Endometrial microvascular endothelial cells (primary cell): ENCODE measurements around the gene GIPC3. TPM values are rescaled to one million over a fixed set of nuclear protein-coding genes. Genes with fewer than 3 reads are reported as not detected.
"Not testable (repeated sequence)": the region's sequence is repeated elsewhere in the genome, so short reads cannot be mapped to it uniquely, and the experiment has no call there.

Experiments
- in situ Hi-C: cut with HindIII; loops from 2 replicates; pipeline ENCODE4 v1.10.0; 2017; ENCODE audit warnings: low sequenced_read_pairs, low pct_unique_long_range_greater_than_20kb; ENCODE audit errors: inconsistent ontology term
- total RNA-seq: library from RNA; depleted of rRNA; stranded (reverse); fragments of >200 nt; gene quantifications from one replicate; pipeline ENCODE4 v1.2.3, GENCODE V29; 2015; ENCODE audit errors: inconsistent ontology term

Gene GIPC3
- total RNA-seq, 1 donor from 2014 or later, result 0.28 TPM

DNA sequence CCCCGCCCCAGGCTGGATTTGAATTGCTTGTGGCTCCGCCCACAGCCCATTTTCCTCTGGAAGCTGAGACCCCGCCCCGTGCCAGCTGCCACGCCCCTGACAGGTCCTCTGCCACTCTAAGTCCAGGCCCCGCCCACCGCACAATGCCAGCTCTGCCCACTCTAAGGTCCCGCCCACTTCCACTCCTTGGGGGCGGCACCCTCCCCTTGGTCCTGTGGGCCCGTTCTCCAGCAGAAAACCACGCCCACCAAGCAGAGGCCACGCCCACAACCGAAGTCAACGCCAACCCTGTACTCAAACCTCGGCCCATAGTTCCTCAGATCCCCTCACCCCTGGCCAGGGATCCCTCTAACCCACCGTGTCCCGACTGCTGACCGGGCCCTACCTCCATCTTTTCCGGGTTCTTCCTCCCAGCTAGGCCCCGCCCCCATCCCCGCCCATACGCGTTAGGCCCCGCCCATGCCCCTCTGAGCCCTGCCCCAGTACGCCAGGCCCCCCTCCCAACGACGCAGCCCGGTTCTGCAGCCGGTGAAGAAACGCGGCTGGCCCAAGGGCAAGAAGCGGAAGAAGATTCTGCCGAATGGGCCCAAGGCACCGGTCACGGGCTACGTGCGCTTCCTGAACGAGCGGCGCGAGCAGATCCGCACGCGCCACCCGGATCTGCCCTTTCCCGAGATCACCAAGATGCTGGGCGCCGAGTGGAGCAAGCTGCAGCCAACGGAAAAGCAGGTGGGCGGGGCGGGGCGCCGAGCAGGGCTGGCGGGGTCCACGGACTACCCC lies 11.2 kb upstream of the GIPC3 start:
- in situ Hi-C loops, result no loop called here

GRCh38 chr19:3575260-3575741 lies 10.0 kb upstream of the GIPC3 start:
- in situ Hi-C loops, result no loop called here

DNA sequence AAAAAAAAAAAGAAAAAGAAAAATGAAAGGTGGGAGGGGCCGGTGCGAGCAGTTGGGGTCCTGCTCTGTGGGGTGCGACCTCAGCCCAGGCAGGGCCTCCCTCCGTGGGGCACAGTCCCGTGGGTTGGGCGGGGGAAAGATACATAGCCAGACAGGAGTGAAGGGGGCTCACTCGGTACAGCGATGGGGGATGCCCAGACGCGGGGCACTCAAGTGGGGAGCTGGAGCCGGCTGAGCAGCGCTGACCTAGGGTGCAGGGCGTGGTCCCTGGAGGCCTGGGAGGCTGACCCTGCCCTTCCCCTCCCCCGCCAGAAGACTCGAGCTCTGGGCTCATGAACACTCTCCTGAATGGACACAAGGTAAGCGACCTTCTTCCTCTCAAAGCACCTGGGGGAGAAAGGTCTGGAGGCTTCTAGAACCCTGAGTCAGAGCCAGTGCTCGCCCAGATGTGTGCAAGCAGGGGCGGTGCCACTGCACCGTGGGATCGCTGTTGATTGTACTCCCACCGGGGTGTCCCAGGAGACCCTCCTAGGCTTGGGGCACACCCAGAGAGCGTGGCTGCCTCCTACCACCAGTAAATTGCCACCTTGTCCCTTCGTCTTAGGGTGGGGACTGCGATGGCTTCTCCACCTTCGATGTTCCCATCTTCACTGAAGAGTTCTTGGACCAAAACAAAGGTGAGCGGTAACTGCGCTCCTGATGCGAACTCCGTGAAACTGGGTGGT lies 9.2 kb upstream of the GIPC3 start:
- in situ Hi-C loops, result no loop called here

DNA sequence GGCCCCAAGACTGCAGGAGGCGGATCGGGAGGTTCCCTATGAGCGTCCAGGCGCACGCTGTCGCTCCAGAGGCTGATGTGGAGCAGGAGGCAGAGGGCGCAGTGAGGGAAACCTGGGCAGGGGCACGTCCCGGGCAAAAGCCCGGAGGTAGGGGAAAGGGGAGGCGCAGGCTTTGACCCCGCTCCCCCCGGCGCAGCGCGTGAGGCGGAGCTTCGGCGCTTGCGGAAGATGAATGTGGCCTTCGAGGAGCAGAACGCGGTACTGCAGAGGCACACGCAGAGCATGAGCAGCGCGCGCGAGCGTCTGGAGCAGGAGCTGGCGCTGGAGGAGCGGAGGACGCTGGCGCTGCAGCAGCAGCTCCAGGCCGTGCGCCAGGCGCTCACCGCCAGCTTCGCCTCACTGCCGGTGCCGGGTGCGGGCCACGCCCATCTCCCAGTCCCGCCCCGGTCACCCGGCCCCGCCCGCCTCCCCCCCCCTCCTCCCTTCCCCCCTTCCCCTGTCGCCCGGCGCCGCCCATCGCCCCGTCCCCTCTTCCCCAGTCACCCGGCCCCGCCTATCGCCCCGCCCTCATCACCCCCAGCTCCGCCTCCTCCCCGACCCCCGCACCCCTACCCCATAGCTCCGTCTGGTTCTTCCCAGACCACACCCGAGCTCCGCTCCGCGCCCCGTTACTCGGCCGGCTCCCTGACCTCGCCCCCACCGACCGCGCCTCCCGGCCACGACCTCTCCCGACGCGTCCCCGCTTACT lies 8.4 kb upstream of the GIPC3 start:
- in situ Hi-C loops, result no loop called here

DNA sequence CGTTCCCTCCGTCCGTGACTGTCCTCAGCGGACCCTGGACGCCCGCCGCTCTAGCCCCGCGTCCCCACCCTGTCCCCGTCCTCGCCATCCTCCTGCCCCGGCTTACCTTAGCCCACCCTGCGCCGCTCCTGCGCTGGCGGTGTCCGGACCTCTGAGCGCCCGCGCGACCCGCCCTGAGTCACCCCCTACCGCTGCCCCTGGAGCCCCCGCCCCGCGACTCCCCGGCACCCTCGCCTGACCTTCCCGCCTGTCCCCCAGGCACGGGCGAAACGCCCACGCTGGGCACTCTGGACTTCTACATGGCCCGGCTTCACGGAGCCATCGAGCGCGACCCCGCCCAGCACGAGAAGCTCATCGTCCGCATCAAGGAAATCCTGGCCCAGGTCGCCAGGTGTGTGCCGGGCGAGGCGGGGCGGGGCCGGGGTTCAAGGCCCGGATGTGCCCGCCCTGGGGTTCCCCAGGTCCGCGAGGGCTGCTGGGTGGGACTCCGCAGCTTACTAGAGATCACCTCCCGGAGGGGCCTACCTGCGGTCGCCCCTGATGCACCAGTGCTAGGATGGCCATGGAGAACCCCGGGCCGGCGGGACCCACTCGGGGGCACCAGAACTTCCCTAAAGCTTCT lies 7.4 kb upstream of the GIPC3 start:
- in situ Hi-C loops, result no loop called here

DNA sequence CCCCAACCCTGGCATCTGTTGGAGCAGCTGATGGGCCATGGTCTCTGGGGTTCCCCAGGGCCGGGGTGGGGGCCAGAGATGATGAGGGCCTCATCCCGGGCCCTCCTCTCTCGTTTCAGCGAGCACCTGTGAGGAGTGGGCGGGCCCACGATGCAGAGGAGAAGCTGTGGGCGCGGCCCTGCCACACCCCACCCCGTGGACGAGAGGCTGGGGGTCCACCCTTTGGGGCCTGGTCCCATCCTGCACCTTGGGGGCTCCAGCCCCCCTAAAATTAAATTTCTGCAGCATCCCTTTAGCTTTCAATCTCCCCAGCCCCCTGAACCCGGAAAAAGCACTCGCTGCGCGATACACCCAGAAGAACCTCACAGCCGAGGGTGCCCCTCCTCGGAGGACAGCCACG lies 6.9 kb upstream of the GIPC3 start:
- in situ Hi-C loops, result no loop called here

DNA sequence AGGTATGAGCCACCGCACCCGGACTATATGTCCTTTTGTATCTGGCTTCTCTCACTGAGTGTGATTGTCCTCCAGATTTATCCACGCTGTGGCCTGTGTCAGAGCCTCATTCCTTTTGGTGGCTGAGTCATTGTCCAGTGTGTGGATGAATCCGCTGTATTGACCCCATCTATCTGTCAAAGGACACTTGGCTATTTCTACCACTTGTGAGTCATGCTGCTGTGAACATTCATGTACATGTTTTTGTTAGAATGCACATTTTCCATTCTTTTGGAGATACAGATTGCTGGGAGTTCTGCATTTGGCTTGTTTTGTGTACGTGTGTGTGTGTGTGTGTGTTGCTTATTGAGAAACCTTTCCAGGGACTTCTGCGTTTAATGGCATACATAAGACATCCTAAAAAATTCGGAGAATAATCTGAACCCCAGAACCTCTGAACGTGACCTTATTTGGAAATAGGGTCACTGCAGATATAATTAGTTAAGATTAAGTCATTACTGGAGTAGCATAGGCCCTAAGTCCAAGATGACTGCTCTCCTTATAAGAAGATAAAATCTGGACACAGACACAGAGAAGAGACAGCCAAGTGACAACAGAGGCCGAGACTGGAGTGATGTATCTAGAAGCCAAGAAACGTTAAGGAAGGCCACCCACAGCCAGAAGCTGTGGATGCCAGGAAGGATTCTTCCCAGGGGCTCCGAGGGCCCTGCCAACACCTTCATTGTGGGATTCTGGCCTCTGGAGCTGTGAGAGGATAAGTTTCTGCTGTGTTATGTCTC lies 4.9 kb upstream of the GIPC3 start:
- in situ Hi-C loops, result no loop called here

DNA sequence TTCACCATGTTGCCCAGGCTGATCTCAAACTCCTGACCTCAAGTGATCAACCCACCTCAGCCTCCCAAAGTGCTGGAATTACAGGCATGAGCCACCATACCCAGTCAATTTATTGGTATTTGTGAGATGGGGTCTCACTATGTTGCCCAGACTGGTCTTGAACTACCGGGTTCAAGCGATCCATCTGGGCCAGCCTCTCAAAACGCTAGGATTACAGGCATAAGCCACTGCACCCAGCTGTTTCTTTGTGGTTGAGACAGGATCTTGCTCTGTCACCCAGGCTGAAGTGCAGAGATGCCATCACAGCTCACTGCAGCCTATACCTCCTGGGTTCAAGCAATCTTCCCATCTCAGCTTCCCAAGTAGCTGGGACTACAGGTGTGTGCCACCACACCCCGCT lies 3.5 kb upstream of the GIPC3 start:
- in situ Hi-C loops, result not testable (repeated sequence)

- in situ Hi-C loops, result not testable (repeated sequence)
These were observed 1.1 kb upstream of the GIPC3 start for GRCh38 chr19:3584036-3584802.

- in situ Hi-C loops, result no loop called here
These were observed 899 bp downstream of the GIPC3 start for GRCh38 chr19:3586127-3586626.

GRCh38 chr19:3586707-3587346 lies 1.5 kb downstream of the GIPC3 start:
- in situ Hi-C loops, result no loop called here

DNA sequence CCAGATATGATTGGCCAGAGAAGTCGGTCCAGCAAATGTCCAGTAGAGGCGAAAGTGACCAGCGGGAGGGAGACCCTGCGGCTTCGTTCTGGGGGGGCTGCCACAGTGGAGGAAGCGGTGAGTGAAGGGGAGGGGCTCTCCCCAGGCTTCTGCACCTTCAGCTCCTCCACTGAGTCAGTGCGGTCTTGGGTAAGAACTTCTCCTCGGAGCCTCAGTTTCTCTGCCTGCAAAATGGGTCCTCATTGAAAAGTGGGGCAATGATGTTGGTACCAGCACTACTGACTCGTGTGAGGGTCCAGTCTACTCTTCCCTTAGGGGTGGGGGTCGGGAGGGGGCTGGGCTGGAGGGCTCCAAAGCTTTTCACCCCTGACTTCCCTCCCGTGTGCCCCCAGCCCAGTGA lies 4.2 kb downstream of the GIPC3 start:
- in situ Hi-C loops, result no loop called here

DNA sequence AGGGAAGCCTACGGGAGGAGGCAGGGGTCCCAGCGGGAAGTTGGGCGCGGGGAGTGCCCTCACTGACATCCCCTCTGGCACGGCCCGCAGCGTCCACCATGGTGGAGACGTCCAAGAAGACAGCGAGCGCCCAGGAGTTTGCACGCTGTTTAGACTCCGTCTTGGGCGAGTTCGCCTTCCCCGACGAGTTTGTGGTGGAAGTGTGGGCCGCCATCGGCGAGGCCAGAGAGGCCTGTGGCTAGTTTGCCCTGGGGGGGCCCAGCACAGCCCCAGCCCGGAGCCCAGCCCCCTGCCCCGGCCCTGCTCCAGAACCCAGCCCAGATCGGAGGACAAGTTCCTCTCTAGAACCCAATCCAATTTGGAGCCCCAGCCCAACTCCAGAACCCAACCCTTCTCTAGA lies 4.7 kb downstream of the GIPC3 start:
- in situ Hi-C loops, result no loop called here

DNA sequence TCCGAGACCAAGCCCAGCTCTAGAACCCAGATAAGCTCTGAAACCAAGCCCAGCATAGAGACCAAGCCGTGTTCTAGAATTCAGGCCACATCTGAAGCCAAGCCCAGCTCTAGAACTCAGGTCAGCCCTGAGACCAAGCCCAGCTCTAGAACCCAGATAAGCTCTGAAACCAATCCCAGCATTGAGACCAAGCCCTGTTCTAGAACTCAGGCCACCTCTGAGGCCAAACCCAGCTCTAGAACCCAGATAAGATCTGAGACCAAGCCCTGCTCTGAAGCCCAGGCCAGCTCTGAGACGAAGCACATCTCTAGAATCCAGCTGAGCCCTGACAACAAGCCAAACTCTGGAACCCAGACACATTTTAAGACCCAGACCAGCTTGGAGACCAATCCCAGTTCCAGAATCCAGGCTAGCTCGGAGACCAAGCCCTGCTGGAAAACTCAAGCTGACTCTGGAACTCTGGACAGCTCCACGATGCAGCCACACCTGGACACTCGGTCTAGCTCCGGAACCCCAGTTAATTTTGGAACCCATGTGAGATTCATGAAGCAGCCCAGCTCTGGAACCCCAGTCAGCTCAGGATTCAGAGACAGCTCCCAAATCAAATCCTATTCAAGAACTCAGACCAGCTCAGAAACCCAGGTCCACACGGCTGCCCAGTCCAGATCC lies 5.8 kb downstream of the GIPC3 start:
- in situ Hi-C loops, result no loop called here

GRCh38 chr19:3591876-3592613 lies 6.8 kb downstream of the GIPC3 start:
- in situ Hi-C loops, result no loop called here

- in situ Hi-C loops, result no loop called here
These were observed 7.9 kb downstream of the GIPC3 start for GRCh38 chr19:3593156-3593555.
